SU-DHL-6 (cell line): ENCODE measurements around the gene KDELR3.
A peak's percentile ranks its signal among the peaks of the same experiment; 100 is the strongest.

Experiments used
- H2AFZ ChIP-seq: fragments of 200-600 bp; sonication (generic); 2 replicates; pipeline ENCODE4 v1.6.1; 2014; ENCODE audit warnings: low read depth, mild to moderate bottlenecking, moderate library complexity, mixed read lengths, antibody characterized with exemption, low read length; ENCODE audit not compliant: severe bottlenecking
- H3F3A ChIP-seq: fragments of 200-600 bp; shearing (Covaris generic); 2 replicates; pipeline ENCODE4 v1.6.0; 2016; ENCODE audit warnings: antibody characterized with exemption, mild to moderate bottlenecking; ENCODE audit not compliant: insufficient read depth
- H3K27ac ChIP-seq: fragments of 200-600 bp; sonication (generic); 2 replicates; pipeline ENCODE4 v1.5.1; 2016; ENCODE audit warnings: low read depth, mild to moderate bottlenecking, low read length, moderate library complexity, mixed read lengths
- H3K27me3 ChIP-seq: fragments of 200-600 bp; sonication (generic), shearing (Covaris generic); 2 replicates; pipeline ENCODE4 v1.6.0; 2014; ENCODE audit warnings: mild to moderate bottlenecking, low read length
- H3K36me3 ChIP-seq: fragments of 200-600 bp; sonication (generic); 2 replicates; pipeline ENCODE4 v1.6.1; 2014; ENCODE audit warnings: mild to moderate bottlenecking, low read length, mixed read lengths
- H3K4me2 ChIP-seq: fragments of 300-600, 200-600 bp; shearing (Covaris generic), sonication (generic); 2 replicates; pipeline ENCODE4 v1.6.0; 2014; ENCODE audit warnings: low read length, low read depth, mild to moderate bottlenecking; ENCODE audit not compliant: poor library complexity, severe bottlenecking
- H3K4me3 ChIP-seq: fragments of 200-600 bp; sonication (generic); 2 replicates; pipeline ENCODE4 v1.5.1; 2014; ENCODE audit warnings: antibody characterized with exemption, low read length, mild to moderate bottlenecking, mixed read lengths; ENCODE audit not compliant: insufficient read depth, poor library complexity, severe bottlenecking
- H3K79me2 ChIP-seq: fragments of 200-600 bp; sonication (generic); 2 replicates; pipeline ENCODE4 v1.6.1; 2014; ENCODE audit warnings: mild to moderate bottlenecking, low read length, moderate library complexity; ENCODE audit not compliant: insufficient read depth
- H3K9ac ChIP-seq: fragments of 200-600 bp; sonication (generic); 2 replicates; pipeline ENCODE4 v1.7.0; 2014; ENCODE audit warnings: mild to moderate bottlenecking, low read length
- H3K9me2 ChIP-seq: fragments of 200-600 bp; sonication (generic); replicated peaks from 2 replicates; pipeline ENCODE4 v1.6.1; 2014; ENCODE audit warnings: low read length; ENCODE audit not compliant: insufficient read depth
- H3K9me3 ChIP-seq: fragments of 200-600 bp; sonication (generic); 2 replicates; pipeline ENCODE4 v1.6.1; 2014; ENCODE audit warnings: low read length, mixed read lengths; ENCODE audit not compliant: insufficient read depth
- H4K20me1 ChIP-seq: fragments of 200-600 bp; sonication (generic); 2 replicates; pipeline ENCODE4 v1.6.1; 2014; ENCODE audit warnings: low read depth, mild to moderate bottlenecking, antibody characterized with exemption, low read length, moderate library complexity, mixed read lengths
- EZH2phosphoT487 ChIP-seq: fragments of 200-600 bp; sonication (generic), shearing (Covaris generic); conservative IDR thresholded peaks from 2 replicates; pipeline ENCODE4 v1.6.1; 2018; ENCODE audit warnings: mild to moderate bottlenecking, antibody characterized with exemption, low read length, moderate library complexity, mixed read lengths
- TF ChIP-seq, protein P1 (sequence below): fragments of 200-600 bp; sonication (generic); IDR thresholded peaks from one replicate; pipeline ENCODE4 v1.5.1; 2017; ENCODE audit warnings: antibody characterized with exemption, mild to moderate bottlenecking, low read length, moderate library complexity; ENCODE audit not compliant: insufficient read depth, poor library complexity, severe bottlenecking

The KDELR3 gene

GRCh38 chr22:38505541-38506117 is 37.7 kb downstream of the KDELR3 start:
- H3K79me2 ChIP-seq: peaks cover 55% of the 10 kb centered on the region
- H3K9me2 ChIP-seq: no peaks in the 10 kb centered on the region
- H3K9ac ChIP-seq: peak overlapping the region; percentile 94
- H3K4me3 ChIP-seq: peak overlapping the region; percentile 85
- peak overlapping the region; percentile 87 for H3K27ac ChIP-seq
- H2AFZ ChIP-seq: no peak overlapping the region
- peaks cover 27% of the 10 kb centered on the region for H3K36me3 ChIP-seq
- no peaks in the 10 kb centered on the region for H3K27me3 ChIP-seq
- TF ChIP-seq, protein P1, sequence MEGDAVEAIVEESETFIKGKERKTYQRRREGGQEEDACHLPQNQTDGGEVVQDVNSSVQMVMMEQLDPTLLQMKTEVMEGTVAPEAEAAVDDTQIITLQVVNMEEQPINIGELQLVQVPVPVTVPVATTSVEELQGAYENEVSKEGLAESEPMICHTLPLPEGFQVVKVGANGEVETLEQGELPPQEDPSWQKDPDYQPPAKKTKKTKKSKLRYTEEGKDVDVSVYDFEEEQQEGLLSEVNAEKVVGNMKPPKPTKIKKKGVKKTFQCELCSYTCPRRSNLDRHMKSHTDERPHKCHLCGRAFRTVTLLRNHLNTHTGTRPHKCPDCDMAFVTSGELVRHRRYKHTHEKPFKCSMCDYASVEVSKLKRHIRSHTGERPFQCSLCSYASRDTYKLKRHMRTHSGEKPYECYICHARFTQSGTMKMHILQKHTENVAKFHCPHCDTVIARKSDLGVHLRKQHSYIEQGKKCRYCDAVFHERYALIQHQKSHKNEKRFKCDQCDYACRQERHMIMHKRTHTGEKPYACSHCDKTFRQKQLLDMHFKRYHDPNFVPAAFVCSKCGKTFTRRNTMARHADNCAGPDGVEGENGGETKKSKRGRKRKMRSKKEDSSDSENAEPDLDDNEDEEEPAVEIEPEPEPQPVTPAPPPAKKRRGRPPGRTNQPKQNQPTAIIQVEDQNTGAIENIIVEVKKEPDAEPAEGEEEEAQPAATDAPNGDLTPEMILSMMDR: no peak
- no peak for TF ChIP-seq EZH2phosphoT487
- H3K9me3 ChIP-seq: no peaks in the 10 kb centered on the region
- H3K4me2 ChIP-seq: peak overlapping the region; percentile 97
- peaks cover 36% of the 10 kb centered on the region for H4K20me1 ChIP-seq
- peaks cover 13% of the 10 kb centered on the region; the same call in 1 of the 2 replicates for H3F3A ChIP-seq

GRCh38 chr22:38506118-38506962 is 38.4 kb downstream of the KDELR3 start, which contains the start of gene DDX17:
DDX17 (minus strand) TSS chr22:38506311.
- TF ChIP-seq, protein P1: no peak
- no peak for TF ChIP-seq EZH2phosphoT487
- no peaks in the 10 kb centered on the region for H3K27me3 ChIP-seq
- H4K20me1 ChIP-seq: peaks cover 31% of the 10 kb centered on the region
- peak within 1 kb of the TSS; percentile 94 for H3K9ac ChIP-seq
- H3K4me2 ChIP-seq: peak within 1 kb of the TSS; percentile 97
- H3K9me3 ChIP-seq: no peaks in the 10 kb centered on the region
- peak within 1 kb of the TSS; percentile 85 for H2AFZ ChIP-seq
- H3K27ac ChIP-seq: peak within 1 kb of the TSS; percentile 87
- H3K9me2 ChIP-seq: no peaks in the 10 kb centered on the region
- H3K4me3 ChIP-seq: peak within 1 kb of the TSS; percentile 85
- H3K36me3 ChIP-seq: peaks cover 22% of the 10 kb centered on the region
- peaks cover 13% of the 10 kb centered on the region; the same call in 1 of the 2 replicates for H3F3A ChIP-seq
- H3K79me2 ChIP-seq: peaks cover 48% of the 10 kb centered on the region

GRCh38 chr22:38510416-38510970 is 42.6 kb downstream of the KDELR3 start:
- H3K27me3 ChIP-seq: no peaks in the 10 kb centered on the region
- TF ChIP-seq, protein P1: no peak
- TF ChIP-seq EZH2phosphoT487: no peak
- no peaks in the 10 kb centered on the region for H3K36me3 ChIP-seq
- peaks cover 6% of the 10 kb centered on the region for H3K79me2 ChIP-seq
- H4K20me1 ChIP-seq: no peaks in the 10 kb centered on the region
- no peak overlapping the region for H3K4me2 ChIP-seq
- H3K27ac ChIP-seq: no peak overlapping the region
- H3F3A ChIP-seq: no peaks in the 10 kb centered on the region
- H3K9ac ChIP-seq: no peak overlapping the region
- H3K4me3 ChIP-seq: no peak overlapping the region
- no peak overlapping the region for H2AFZ ChIP-seq
- H3K9me3 ChIP-seq: no peaks in the 10 kb centered on the region
- H3K9me2 ChIP-seq: no peaks in the 10 kb centered on the region
